Right lobe of liver (tissue), 6 donors: ENCODE data around the gene TPR. TPM values are rescaled to one million over a fixed set of nuclear protein-coding genes. Genes with fewer than 3 reads are reported as not detected.

ENCODE experiments used
- ATAC-seq, 4 donors: fragments of 200-7000 bp; cut with Tn5 transposase; one replicate each; pipeline ENCODE4 v1.9.1; 2020; ENCODE audit warnings: mild to moderate bottlenecking in 4 of 4, moderate library complexity in 4 of 4
- DNase-seq, 3 donors: peaks; one replicate each; pipeline ENCODE4 v3.0.0-alpha.2; 2020
- H3K27ac ChIP-seq, 3 donors: fragments of 200-600 bp; one replicate each; pipeline ENCODE4 v1.8.0; 2022
- H3K27me3 ChIP-seq, 2 donors: fragments of 200-600 bp; one replicate each; pipeline ENCODE4 v1.8.0; 2022
- H3K36me3 ChIP-seq, 4 donors: fragments of 200-600 bp; sonication (generic) in 1 of 4; one replicate each; pipeline versions ENCODE4 v1.5.1 to v1.8.0; 2017 to 2022; ENCODE audit warnings: control low read depth in 1 of 4
- H3K4me1 ChIP-seq, 4 donors: fragments of 200-600 bp; sonication (generic) in 1 of 4; one replicate each; pipeline versions ENCODE4 v1.5.1 to v1.8.0; 2017 to 2022; ENCODE audit warnings: control low read depth in 1 of 4
- H3K4me3 ChIP-seq, 3 donors: fragments of 200-600 bp; one replicate each; pipeline ENCODE4 v1.8.0; 2022
- H3K9me3 ChIP-seq, 4 donors: fragments of 200-600 bp; sonication (generic) in 1 of 4; one replicate each; pipeline versions ENCODE4 v1.5.1 to v1.8.0; 2017 to 2022; ENCODE audit warnings: control low read depth in 1 of 4
- CTCF ChIP-seq, 4 donors: fragments of 200-600 bp in 3 of 4; fragments of 450-650 bp in 1 of 4; IDR thresholded peaks; one replicate each; pipeline versions ENCODE4 v1.5.1 to v1.8.0; 2016 to 2022; ENCODE audit warnings: antibody characterized with exemption in 4 of 4, mild to moderate bottlenecking in 2 of 4
- POLR2A ChIP-seq: fragments of 450-650 bp; IDR thresholded peaks from one replicate; pipeline ENCODE4 v1.6.1; 2017; ENCODE audit warnings: antibody characterized with exemption, mild to moderate bottlenecking
- WGBS: methylation state at CpG from one replicate; pipeline ENCODE4 v1.1.6; 2018; ENCODE audit warnings: low coverage, low lambda C conversion rate; ENCODE audit not compliant: insufficient coverage; ENCODE audit errors: missing lambda C conversion rate; 5-methylcytosine and 5-hydroxymethylcytosine counted together
- intact Hi-C, 2 donors: fragments of 100-400 bp; cut with DNase I; formaldehyde crosslinking; loops; one replicate each; pipeline versions ENCODE4 v1.11.2 to v1.14.1; 2022
- total RNA-seq, 6 experiments: library from RNA; depleted of rRNA in 2 of 6; stranded (reverse); fragments of >200 nt in 2 of 6; fragmentation: NEBNext Ultra II Directional in 3 of 6; extraction: Animal tissue kit (Norgen Biotek cat#: 25700) in 3 of 6; gene quantifications; one replicate each; pipeline versions ENCODE4 v1.1.0 to v1.2.4, GENCODE V29; 2016 to 2023
- donor health status: DM: no; HTN: yes; CAD: no.
- donor health status: DM: no; HTN: no; CAD: no.
- donor health status: DM: no; HTN: no; CAD: no.
- donor health status: DM: no; HTN: yes; CAD: no.
- donor health status: DM: no; HTN: yes; CAD: no.

Gene TPR
- total RNA-seq, 6 experiments from 2014 or later: 19.0 to 35.9 (median 31.8) TPM

DNA sequence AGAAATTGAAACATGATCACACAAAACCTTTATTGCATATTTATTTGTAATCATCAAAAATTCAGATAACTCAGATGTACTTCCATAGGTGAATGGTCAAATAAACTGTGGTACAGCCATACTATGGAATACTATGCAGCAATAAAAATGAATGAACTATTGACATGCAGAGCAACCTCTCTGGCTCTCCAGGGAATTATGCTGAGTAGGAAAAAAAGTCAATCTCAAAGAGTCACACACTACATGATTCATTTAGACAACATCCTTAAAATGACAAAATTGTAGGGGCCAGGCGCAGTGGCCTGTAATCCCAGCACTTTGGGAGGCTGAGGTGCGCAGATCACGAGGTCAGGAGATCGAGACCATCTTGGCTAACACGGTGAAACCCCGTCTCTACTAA is 104.0 kb downstream of the TPR start:
- no peaks in the 10 kb centered on the region for H3K9me3 ChIP-seq
- no peaks in the 10 kb centered on the region for H3K36me3 ChIP-seq
- H3K27me3 ChIP-seq: no peaks in the 10 kb centered on the region
- no peak for ATAC-seq
- 85% methylated on average over 6 of the region's 6 CpGs for WGBS
- intact Hi-C loops: no loop called here
- H3K4me1 ChIP-seq: no peaks in the 10 kb centered on the region
- no peak overlapping the region for H3K4me3 ChIP-seq
- TF ChIP-seq CTCF (IDR thresholded peaks at IDR 0.05): no peak
- TF ChIP-seq POLR2A: no peak
- no peak for DNase-seq
- H3K27ac ChIP-seq: no peak overlapping the region

Other genes with a start within 250 kb of the TPR start
- gene PRG4, start 79.0 kb downstream of the TPR start, total RNA-seq: 100 to 1,000 TPM in 4 of 6 experiments, 10 to 100 TPM in 2; 70.5 to 137 (median 113) TPM
- 10 to 100 TPM; 13.0 to 16.7 (median 14.7) TPM for gene ODR4, start 585 bp upstream of the TPR start, total RNA-seq
- not detected for gene PDC, start 85.9 kb upstream of the TPR start, total RNA-seq